Measurements from ENCODE around the gene MAPT.

MAPT gene

GRCh38 chr17:46057366-46057765, 163.0 kb downstream of the MAPT start (continued):
- TF ChIP-seq PATZ1 (CRISPR knock-in tag; IDR thresholded peaks at IDR 0.05; ENCODE audit: borderline replicate concordance) (no peak), ZNF8 (CRISPR knock-in tag; IDR thresholded peaks at IDR 0.05) (no peak)

GRCh38 chr17:46059486-46059885, 165.1 kb downstream of the MAPT start:
- TF ChIP-seq ARNTL (CRISPR knock-in tag; IDR thresholded peaks at IDR 0.05; ENCODE audit: borderline replicate concordance, low read depth) (no peak), ZFP3 (CRISPR knock-in tag; IDR thresholded peaks at IDR 0.05) (no peak), ZNF70 (CRISPR knock-in tag; IDR thresholded peaks at IDR 0.05) (no peak), TOX (CRISPR knock-in tag; IDR thresholded peaks at IDR 0.05; ENCODE audit: borderline replicate concordance) (no peak), RARB (CRISPR knock-in tag; IDR thresholded peaks at IDR 0.05) (no peak), ISL1 (CRISPR knock-in tag; IDR thresholded peaks at IDR 0.05) (no peak), TCF4 (CRISPR knock-in tag; IDR thresholded peaks at IDR 0.05; ENCODE audit: borderline replicate concordance) (no peak), PPARA (CRISPR knock-in tag; IDR thresholded peaks at IDR 0.05; ENCODE audit: borderline replicate concordance) (no peak), BACH2 (CRISPR knock-in tag; IDR thresholded peaks at IDR 0.05; ENCODE audit: borderline replicate concordance) (no peak), ZC3H10 (CRISPR knock-in tag; IDR thresholded peaks at IDR 0.05) (no peak), GLIS3 (CRISPR knock-in tag; IDR thresholded peaks at IDR 0.05) (no peak), POU6F1 (CRISPR knock-in tag; IDR thresholded peaks at IDR 0.05; ENCODE audit: borderline replicate concordance, low read depth) (no peak)
- ATAC-seq = no peak

- no peak for TF ChIP-seq ZFP3 (CRISPR knock-in tag; IDR thresholded peaks at IDR 0.05)
- TF ChIP-seq CSRNP3 (CRISPR knock-in tag; IDR thresholded peaks at IDR 0.05) = no peak
- no peak for TF ChIP-seq TSHZ2 (CRISPR knock-in tag; IDR thresholded peaks at IDR 0.05)
- TF ChIP-seq ZFP30 (CRISPR knock-in tag; IDR thresholded peaks at IDR 0.05) = no peak
These were observed 166.1 kb downstream of the MAPT start for GRCh38 chr17:46060461-46060860.

GRCh38 chr17:46061435-46061834, 167.1 kb downstream of the MAPT start:
- TF ChIP-seq ZNF565 (CRISPR knock-in tag; conservative IDR thresholded peaks at IDR 0.05; ENCODE audit: low read depth) = no peak
- TF ChIP-seq SNAI2 (CRISPR knock-in tag; IDR thresholded peaks at IDR 0.05) = no peak
- TF ChIP-seq ISL1 (CRISPR knock-in tag; IDR thresholded peaks at IDR 0.05) = no peak
- no peak for TF ChIP-seq OSR1 (CRISPR knock-in tag; IDR thresholded peaks at IDR 0.05)
- TF ChIP-seq CSRNP3 (CRISPR knock-in tag; IDR thresholded peaks at IDR 0.05) = no peak
- TF ChIP-seq GLIS3 (CRISPR knock-in tag; IDR thresholded peaks at IDR 0.05) = no peak
- TF ChIP-seq PATZ1 (CRISPR knock-in tag; IDR thresholded peaks at IDR 0.05; ENCODE audit: borderline replicate concordance) = no peak
- no peak for TF ChIP-seq ZFP3 (CRISPR knock-in tag; IDR thresholded peaks at IDR 0.05)
- no peak for TF ChIP-seq TCF4 (CRISPR knock-in tag; IDR thresholded peaks at IDR 0.05; ENCODE audit: borderline replicate concordance)
- TF ChIP-seq POU6F1 (CRISPR knock-in tag; IDR thresholded peaks at IDR 0.05; ENCODE audit: borderline replicate concordance, low read depth) = no peak
- no peak for TF ChIP-seq BACH2 (CRISPR knock-in tag; IDR thresholded peaks at IDR 0.05; ENCODE audit: borderline replicate concordance)
- TF ChIP-seq ZC3H10 (CRISPR knock-in tag; IDR thresholded peaks at IDR 0.05) = no peak
- peak; percentile 46; the same call in 2 of the 3 replicates for ATAC-seq

More at GRCh38 chr17:46060461-46060860, 166.1 kb downstream of the MAPT start:
- ATAC-seq = no peak

Data from SK-N-SH treated with all-trans-retinoic acid at 6 μM for 48 hours (cell line).